ENCODE measurements around the gene TINAG. TPM values are rescaled to one million over a fixed set of nuclear protein-coding genes. Genes with fewer than 3 reads are reported as not detected.

The TINAG gene
- total RNA-seq, 2 donors from 2014 or later: not detected

DNA sequence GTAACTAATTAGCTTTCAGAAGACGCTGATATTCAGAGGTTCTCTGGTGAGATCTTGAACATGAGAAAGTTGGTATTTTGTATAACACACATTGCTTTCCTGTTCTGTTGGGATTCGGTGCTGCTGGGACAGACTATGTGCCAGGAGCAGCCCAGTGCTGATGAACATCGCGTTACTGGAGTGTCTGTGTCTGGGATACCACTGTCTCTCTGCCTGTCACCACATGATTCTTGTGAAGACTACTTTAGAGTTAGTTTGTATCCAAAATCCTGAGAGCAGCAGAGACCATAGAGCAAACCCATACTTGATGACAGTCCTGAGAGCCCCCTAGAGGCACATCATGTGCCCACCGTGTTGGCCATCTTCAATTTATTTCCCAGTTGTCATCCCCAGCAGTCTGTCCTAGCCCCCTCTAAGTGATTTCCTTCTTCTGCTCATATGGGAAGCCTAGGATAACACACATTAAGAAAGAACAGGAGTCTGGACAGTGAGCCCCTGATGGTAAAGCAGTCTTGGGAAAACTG is 41.8 kb upstream of the TINAG start:
- DNase-seq (ENCODE audit: low spot score) (no peak), ATAC-seq (ENCODE audit: insufficient number of reproducible peaks, low FRiP score, low read depth) (no peak)
- Histone ChIP-seq H3K4me3 (no peak overlapping the region), H3K9me3 (no peaks in the 10 kb centered on the region), H3K4me1 (ENCODE audit: control insufficient read depth in 1 of 2, low read depth in 2 of 2) (no peaks in the 10 kb centered on the region), H3K27me3 (replicated peaks; ENCODE audit: insufficient read depth) (no peaks in the 10 kb centered on the region), H3K27ac (no peak overlapping the region), H3K36me3 (no peaks in the 10 kb centered on the region)
- TF ChIP-seq, protein P1, sequence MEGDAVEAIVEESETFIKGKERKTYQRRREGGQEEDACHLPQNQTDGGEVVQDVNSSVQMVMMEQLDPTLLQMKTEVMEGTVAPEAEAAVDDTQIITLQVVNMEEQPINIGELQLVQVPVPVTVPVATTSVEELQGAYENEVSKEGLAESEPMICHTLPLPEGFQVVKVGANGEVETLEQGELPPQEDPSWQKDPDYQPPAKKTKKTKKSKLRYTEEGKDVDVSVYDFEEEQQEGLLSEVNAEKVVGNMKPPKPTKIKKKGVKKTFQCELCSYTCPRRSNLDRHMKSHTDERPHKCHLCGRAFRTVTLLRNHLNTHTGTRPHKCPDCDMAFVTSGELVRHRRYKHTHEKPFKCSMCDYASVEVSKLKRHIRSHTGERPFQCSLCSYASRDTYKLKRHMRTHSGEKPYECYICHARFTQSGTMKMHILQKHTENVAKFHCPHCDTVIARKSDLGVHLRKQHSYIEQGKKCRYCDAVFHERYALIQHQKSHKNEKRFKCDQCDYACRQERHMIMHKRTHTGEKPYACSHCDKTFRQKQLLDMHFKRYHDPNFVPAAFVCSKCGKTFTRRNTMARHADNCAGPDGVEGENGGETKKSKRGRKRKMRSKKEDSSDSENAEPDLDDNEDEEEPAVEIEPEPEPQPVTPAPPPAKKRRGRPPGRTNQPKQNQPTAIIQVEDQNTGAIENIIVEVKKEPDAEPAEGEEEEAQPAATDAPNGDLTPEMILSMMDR (IDR thresholded peaks at IDR 0.05): no peak

DNA sequence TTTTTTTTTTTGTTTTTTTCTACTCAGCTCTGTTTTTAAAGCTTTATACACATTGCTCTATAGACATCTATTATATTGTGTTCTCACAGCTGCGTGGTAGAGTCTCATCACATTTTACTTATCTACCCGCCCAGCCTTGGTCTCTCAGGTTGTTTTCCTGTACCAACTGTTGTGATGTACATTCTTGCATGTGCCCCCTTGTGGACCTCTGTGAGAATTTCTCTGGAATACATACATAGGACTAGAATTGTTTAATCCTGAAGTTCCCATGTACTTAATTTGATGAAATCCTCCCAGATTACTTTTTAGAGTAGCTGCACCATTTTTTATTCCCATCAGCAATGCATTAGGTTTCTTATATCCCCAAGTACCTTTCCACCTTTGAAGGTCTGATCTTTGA is 40.4 kb upstream of the TINAG start:
- H3K4me1 ChIP-seq (ENCODE audit: control insufficient read depth in 1 of 2, low read depth in 2 of 2): no peaks in the 10 kb centered on the region
- no peak overlapping the region for H3K4me3 ChIP-seq
- ATAC-seq (ENCODE audit: insufficient number of reproducible peaks, low FRiP score, low read depth): no peak
- no peak overlapping the region for H3K27ac ChIP-seq
- no peak for DNase-seq (ENCODE audit: low spot score)
- H3K36me3 ChIP-seq: no peaks in the 10 kb centered on the region
- TF ChIP-seq, protein P1 (IDR thresholded peaks at IDR 0.05): peak; percentile 17
- no peaks in the 10 kb centered on the region for H3K27me3 ChIP-seq (replicated peaks; ENCODE audit: insufficient read depth)
- no peaks in the 10 kb centered on the region for H3K9me3 ChIP-seq

DNA sequence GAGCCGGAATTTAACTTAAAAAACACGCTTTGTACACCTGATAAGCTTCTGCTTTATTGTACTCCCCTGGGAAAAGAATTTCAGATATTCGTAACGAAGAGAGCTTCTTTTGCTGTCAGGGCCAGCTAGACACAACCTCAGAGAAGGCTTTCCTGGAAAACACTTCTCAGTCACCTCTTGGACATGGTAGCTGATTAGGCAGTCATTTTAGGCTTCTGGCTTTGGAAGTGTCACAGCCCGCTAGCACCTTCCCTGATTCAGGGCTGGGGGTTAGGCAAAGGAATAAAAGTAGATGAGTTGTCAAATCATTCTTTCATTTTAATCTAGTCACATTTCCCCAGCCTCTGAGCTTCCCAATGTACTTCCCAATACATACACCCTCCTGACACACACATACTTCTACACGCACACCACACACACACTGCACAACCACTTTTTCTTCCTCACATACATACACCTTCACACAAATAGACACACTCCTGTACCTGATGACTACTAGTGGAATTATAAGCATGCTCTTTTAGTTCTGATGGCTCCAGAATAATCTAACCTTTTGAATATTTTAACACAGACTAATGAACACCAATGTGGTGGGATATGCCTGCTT is 34.9 kb upstream of the TINAG start:
- H3K36me3 ChIP-seq: no peaks in the 10 kb centered on the region
- no peak for ATAC-seq (ENCODE audit: insufficient number of reproducible peaks, low FRiP score, low read depth)
- H3K4me1 ChIP-seq (ENCODE audit: control insufficient read depth in 1 of 2, low read depth in 2 of 2): no peaks in the 10 kb centered on the region
- no peak overlapping the region for H3K27ac ChIP-seq
- TF ChIP-seq, protein P1 (IDR thresholded peaks at IDR 0.05): no peak
- no peaks in the 10 kb centered on the region for H3K9me3 ChIP-seq
- H3K27me3 ChIP-seq (replicated peaks; ENCODE audit: insufficient read depth): no peaks in the 10 kb centered on the region
- DNase-seq (ENCODE audit: low spot score): no peak
- H3K4me3 ChIP-seq: no peak overlapping the region

DNA sequence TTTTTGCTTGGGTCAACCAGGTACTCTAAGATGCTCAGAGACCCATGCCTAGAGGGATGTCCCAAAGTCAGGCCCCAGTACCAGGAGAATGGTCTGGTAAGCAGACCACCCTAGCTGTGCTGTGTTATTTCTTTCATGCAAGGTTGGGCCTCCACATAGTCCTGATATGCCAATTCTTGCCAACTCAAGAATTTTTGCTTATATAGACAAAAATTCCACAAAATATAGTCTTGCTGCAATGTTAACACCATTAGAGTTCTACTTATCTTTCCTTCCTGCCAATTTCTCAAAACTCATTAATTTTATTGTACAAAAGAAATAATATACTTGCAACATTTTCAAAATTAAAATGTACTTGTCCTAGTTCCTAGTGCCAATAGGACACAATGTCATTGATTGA is 33.9 kb upstream of the TINAG start:
- no peak for ATAC-seq (ENCODE audit: insufficient number of reproducible peaks, low FRiP score, low read depth)
- TF ChIP-seq, protein P1 (IDR thresholded peaks at IDR 0.05): no peak

DNA sequence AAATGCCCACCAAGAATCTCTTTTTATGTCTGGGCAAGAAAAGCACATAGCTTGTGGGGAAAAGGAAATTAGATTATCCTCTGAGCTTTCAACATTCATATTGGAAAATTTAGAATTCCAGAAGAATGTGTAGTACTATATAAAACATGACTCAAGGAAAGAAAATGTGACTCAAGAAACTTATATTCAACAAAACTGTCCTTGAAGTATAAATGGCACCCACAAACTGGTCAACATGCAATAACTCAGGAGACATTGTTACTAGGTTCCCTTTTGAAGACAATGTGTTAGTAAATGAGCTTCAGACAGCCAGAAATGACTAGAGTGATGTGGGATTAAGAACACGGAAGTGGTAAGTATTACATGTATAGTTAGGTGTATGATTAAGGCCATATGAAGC is 26.1 kb upstream of the TINAG start:
- Histone ChIP-seq H3K27me3 (replicated peaks; ENCODE audit: insufficient read depth) (no peaks in the 10 kb centered on the region), H3K9me3 (no peaks in the 10 kb centered on the region), H3K4me3 (no peak overlapping the region), H3K4me1 (ENCODE audit: control insufficient read depth in 1 of 2, low read depth in 2 of 2) (no peaks in the 10 kb centered on the region), H3K36me3 (no peaks in the 10 kb centered on the region), H3K27ac (no peak overlapping the region)
- TF ChIP-seq, protein P1 (IDR thresholded peaks at IDR 0.05): no peak
- ATAC-seq (ENCODE audit: insufficient number of reproducible peaks, low FRiP score, low read depth) (no peak), DNase-seq (ENCODE audit: low spot score) (no peak)

More for the DNA sequence above, 33.9 kb upstream of the TINAG start:
- Histone ChIP-seq H3K9me3 (no peaks in the 10 kb centered on the region), H3K27me3 (replicated peaks; ENCODE audit: insufficient read depth) (no peaks in the 10 kb centered on the region), H3K36me3 (no peaks in the 10 kb centered on the region), H3K27ac (no peak overlapping the region), H3K4me3 (no peak overlapping the region), H3K4me1 (ENCODE audit: control insufficient read depth in 1 of 2, low read depth in 2 of 2) (no peaks in the 10 kb centered on the region)
- DNase-seq (ENCODE audit: low spot score): no peak
